H1 (cell line): ENCODE data around the gene SPATA13.

Experiments used
- ATF2 ChIP-seq: IDR thresholded peaks from 2 replicates; pipeline ENCODE4 v1.6.1; 2012; ENCODE audit warnings: low read length, inconsistent platforms
- CTBP2 ChIP-seq: IDR thresholded peaks from 2 replicates; pipeline ENCODE4 v1.7.0; 2011; ENCODE audit warnings: borderline replicate concordance, mild to moderate bottlenecking, moderate library complexity, mixed read lengths, low read length; ENCODE audit not compliant: insufficient read depth, insufficient read length
- CTCF ChIP-seq, 3 experiments: IDR thresholded peaks; 1 replicate in 2 of 3; 2 replicates in 1 of 3; pipeline versions ENCODE4 v1.5.1 to v1.6.1; 2011; ENCODE audit warnings: low read length in 3 of 3, mild to moderate bottlenecking in 3 of 3, inconsistent platforms in 2 of 3, low read depth in 1 of 3, moderate library complexity in 1 of 3; ENCODE audit not compliant: insufficient read depth in 1 of 3; ENCODE audit errors: control extremely low read depth in 1 of 3
- EP300 ChIP-seq, 2 experiments: IDR thresholded peaks; 1 replicate in 1 of 2; 2 replicates in 1 of 2; pipeline ENCODE4 v1.6.1; 2011 to 2012; ENCODE audit warnings: low read depth in 2 of 2, low read length in 2 of 2, mild to moderate bottlenecking in 2 of 2, borderline replicate concordance in 1 of 2, inconsistent platforms in 1 of 2, moderate library complexity in 1 of 2
- POLR2A ChIP-seq, 2 experiments: IDR thresholded peaks; 1 replicate in 1 of 2; 2 replicates in 1 of 2; pipeline ENCODE4 v1.6.1; 2011; ENCODE audit warnings: low read depth in 2 of 2, low read length in 2 of 2, mild to moderate bottlenecking in 2 of 2; ENCODE audit errors: control extremely low read depth in 1 of 2

GRCh38 chr13:24267274-24267673, 106.8 kb downstream of the SPATA13 start:
- TF ChIP-seq CTCF (IDR thresholded peaks at IDR 0.05; ENCODE audit: control extremely low read depth in 1 of 3, insufficient read depth in 1 of 3, low read depth in 1 of 3, low read length in 3 of 3) (no peak), EP300 (IDR thresholded peaks at IDR 0.05; ENCODE audit: borderline replicate concordance in 1 of 2, low read depth in 2 of 2, low read length in 2 of 2) (no peak), POLR2A (IDR thresholded peaks at IDR 0.05; ENCODE audit: control extremely low read depth in 1 of 2, low read depth in 2 of 2, low read length in 2 of 2) (no peak), ATF2 (no peak), CTBP2 (no peak)
